HG03280 (cell line): ENCODE results near the gene PRR15L.

Source experiments
- ATAC-seq: cut with Tn5 transposase; IDR thresholded peaks from one replicate; pipeline ENCODE4 v1.9.1; 2021; ENCODE audit warnings: mild to moderate bottlenecking, moderate library complexity; ENCODE audit not compliant: unreplicated experiment

PRR15L gene

DNA sequence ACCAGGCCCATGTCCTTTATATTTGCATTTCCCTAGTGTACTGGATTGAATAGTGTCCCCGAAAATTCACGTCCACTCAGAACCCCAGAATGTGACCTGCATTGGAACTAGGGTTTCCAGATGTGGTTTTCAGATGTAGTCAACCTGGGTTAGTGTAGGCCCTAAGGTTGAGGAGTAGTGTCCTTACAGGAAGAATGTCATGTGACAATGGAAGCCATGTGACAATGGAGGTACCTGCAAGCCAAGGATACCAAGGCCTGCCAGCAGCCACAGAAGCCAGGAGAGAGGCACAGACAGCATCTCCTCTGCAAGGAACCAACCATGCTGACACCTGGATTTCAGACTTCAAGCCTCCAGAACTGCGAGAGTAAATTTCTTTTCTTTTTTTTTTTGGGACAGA is 5.2 kb upstream of the PRR15L start:
- no peak for ATAC-seq

DNA sequence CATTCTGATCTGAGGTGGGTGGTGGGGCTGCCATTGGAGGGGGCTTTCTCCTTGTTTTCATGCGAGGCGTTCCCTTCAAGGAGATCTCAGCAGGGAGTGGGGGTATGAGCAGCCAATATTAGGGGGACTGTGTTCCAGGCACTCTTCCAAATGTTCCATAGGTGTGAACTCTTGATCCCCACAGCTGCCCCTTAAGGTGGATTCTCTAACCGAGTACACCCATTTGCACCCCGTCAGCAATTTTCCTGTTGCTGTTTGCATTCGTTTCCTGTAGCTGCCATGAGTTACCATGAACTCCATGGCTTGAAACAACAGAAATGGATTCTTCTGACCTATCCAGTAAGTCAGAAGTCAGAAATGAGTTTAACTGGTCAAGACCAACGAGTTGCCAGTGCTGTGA is 3.7 kb upstream of the PRR15L start:
- ATAC-seq, result no peak

DNA sequence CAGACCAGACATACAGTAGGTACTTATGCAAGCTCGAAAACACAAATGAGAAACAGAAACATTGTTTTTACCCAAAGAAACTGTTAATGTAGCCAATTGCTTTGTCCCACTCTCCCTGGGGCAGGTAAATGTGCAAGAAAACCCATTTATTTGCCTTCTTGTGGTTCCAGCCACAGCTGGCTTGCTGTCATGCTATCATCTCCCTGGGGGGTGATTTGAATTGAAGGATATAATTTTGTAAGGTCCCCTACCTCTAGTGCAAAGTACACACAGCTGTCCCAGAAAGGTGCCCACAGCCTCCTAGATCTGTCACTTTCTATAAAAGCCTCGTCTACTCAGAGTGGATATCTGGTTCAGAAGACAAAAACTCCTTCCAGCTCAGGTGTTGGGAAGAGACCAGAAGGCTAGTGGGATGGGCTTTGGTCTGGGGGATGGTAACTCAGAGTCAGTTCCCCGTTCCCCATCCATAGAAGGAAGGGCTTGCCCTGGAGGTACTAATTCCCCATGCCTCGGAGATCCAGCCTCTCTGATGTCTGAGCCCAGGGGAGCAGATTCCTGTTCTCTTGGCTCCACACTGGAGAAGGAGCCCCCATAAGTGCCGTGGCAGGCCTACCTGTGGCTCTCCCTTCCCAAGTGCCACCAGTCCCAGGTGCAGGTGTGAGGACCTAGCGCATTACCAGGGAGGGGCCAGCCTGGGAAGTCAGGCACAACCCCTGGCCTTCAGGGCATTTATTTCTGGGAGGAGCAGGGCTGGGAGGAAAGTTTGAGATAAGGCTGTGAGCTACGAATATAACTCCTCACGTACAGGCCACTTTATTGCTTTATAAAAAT is 2.4 kb upstream of the PRR15L start:
- ATAC-seq, result no peak

DNA sequence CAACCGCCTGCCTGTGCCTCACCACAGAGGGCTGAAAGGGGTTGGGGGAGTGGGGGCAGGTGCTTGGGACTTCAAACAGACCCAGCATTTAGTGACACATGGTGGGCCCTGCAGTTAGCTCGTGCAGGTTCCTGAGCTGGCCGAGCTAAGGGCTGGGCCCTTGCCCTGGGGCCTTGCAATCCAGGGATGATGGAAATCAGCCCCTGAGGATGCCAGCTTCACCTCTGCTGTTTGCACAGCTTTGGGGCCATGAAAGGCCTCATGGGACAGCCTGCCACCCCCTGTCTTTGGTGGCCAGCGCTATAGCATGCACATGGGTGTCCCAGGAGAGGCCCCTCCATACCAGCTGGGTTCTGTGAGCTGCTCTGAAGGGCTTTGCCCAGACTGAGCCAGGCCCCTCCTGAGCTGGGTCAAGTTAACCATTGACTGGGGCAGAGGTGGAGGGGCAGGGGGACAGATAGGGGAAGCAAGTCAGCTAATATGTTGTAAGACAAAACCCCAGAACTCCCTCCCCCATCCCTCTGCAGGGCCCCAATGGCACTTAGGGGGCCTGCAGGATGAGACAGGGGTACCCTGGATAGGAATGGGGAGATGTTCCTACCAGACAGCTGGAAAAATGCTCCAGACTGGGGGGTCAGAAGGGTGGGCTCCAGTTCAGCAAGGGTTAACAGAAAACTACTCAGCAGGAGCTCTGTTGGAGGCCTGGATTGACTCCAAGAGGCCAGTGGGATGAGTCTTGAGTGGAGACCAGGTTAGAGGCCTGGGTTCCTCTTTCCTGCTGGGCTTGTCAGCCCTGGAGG is 692 bp downstream of the PRR15L start:
- no peak for ATAC-seq

DNA sequence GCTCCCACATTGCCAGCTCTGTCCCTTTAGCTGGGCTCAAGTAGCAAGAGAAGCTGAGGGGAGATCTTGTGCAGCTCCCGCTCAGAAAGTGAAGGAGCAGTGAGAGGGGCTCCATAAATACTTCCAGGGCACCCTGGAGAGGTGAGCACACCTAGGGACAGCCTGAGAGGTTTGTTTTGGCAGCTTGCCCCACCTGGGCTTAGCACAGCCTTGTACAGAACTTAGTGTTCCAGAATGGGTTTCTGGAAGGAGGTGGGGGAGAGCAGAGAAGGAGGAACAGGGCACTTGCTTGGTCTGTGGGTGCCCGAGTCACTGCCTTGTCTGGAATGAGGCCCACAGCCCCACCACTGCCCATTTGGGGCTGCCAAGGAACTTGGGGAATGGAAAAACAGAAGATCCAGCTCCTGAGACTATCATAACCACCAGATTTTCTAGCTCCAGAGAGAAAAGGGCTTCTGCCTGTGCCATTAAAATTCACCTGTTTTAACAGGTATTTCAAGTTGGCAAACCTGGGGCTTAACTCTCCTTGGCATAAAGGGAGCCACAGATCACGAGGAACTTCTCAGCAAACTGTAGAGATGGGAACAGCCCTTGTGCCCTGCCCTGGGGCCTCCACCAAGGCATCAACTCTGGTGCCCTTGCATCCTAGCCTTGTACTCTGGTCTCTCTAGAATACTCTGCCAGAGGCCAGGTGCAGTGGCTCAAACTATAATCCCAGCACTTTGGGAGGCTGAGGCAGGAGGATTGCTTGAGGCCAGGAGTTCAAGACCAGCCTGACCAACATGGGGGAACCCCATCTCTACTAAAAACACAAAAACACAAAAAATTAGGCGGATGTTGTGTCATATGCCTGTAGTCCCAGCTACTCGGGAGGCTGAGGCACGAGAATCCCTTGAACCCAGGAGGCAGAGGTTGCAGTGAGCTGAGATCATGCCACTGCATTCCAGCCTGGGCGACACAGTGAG is 1.9 kb downstream of the PRR15L start:
- ATAC-seq, result no peak

DNA sequence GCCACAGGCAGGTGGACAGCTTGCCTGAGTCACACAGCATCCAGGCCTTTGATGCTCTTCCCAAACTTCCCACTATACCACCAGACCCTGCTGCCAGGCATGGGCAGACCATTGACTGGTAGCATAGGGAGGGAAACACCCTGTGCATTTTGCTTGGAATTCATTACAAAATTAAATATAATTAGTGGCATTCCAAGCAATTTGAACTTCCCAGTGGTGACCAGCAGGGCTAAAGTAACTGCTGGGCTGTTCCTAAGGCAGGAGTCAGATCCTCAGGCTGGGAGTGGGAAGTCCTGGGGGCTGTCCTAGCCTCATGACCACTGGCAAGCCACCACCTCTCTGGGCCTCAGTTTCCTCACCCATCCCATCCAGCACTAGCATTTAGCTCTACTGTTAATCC is 3.8 kb downstream of the PRR15L start:
- no peak for ATAC-seq

DNA sequence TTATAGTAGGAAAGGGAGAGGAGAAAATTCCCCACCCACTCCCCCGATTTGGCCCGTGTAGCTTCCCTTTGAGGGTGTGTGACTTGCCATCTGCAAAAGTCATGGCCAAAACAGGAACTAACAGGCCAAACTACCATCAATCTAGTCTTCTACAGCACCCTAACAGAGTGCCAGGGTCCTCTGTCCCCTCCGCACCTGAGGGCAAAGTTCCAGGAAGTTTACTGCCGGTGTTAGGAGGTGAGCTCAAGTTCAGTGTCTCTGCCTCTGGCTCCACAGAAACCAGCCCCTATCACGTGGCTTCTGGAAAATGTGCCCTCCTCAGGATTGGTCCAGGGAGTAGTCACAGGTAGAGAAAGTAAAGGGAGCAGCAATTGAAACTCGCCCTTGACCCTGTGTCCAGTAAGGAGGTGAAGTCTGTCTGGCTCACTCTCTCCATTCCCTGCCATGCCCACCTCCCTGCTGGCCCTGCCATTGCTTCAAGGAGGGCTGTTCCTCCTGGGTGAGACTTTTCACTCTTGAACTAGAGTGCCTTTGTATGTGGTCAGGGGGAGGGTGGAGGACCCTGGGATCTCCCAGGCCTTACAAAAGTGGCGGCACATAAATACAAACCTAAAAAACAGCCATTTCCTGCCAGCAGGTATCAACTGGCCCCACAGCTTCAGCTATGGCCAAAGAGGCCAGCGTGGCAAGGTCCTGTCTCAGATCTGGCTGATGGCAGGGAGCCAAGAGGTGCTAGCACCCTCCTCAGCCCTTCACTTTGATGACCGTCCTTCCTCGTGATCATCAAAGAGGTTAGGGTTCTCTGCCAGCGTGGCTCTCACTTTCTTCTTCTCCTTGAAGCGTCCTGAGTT is 5.3 kb downstream of the PRR15L start:
- ATAC-seq, result no peak

DNA sequence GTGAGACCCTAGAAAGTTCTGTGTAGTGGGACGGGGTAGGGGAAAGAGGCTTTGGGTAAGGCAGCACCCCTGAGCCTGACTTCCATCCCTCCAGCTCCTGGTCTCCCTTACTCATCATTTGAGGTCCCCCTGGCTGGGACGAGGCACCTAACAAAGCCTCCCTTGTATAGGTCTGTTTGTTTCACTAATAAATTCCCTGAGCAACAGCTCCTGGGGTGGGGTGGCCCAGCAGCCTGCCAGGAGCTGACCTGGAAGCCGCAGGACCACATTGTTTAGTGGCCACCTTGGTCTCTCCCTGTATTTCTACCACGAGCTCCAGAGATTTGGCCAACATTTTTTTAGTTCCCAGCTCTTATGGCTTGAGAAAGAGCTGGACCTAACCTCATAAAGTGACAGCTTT is 7.2 kb downstream of the PRR15L start:
- ATAC-seq, result no peak

DNA sequence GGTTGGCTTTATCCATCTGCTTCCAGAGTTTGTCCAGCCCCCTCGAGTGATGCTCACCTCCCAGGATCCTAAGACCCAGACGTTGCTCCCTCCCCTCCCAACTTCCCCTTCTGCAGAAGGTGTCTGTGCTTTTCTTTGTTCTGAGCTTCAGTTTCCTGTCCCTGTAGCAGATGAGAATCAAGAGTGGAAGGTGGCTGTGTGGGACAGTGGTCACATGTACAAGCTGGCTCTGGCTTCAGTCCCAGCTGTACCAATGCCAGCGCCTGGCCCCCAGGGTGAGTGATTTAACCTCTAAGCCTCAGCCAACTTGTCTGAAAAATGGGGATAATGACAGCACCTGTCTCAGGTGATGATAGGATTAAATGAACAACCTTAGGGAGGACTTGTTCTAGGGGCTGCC is 7.7 kb downstream of the PRR15L start:
- ATAC-seq, result no peak

DNA sequence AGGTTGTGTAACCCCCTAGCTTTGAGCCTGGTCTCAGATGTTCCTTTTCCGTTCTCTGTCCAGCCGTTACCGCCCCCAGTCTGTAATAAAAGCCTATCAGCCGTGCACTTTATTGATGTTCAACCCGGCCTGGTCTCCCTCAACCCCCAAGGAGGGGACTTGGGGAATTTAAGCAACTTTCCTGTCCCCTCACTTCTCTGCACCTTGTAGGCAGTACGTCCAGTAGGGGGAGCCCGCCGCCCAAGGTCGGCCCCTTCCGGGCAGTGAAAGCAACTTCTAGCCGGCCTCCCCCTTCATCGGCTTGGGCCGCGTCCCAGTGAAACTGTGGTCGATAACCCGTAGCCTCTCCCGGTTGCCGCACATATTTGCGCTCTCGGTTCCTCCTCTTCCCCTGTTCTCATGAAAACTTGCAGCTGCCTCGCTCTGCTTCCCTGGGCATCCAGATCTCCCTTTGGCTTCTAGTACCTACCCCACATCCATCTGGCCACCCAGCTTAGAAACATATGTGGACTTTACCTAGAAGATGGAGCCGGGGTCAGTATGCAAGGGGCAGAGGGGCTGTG is 8.4 kb downstream of the PRR15L start:
- ATAC-seq, result no peak

DNA sequence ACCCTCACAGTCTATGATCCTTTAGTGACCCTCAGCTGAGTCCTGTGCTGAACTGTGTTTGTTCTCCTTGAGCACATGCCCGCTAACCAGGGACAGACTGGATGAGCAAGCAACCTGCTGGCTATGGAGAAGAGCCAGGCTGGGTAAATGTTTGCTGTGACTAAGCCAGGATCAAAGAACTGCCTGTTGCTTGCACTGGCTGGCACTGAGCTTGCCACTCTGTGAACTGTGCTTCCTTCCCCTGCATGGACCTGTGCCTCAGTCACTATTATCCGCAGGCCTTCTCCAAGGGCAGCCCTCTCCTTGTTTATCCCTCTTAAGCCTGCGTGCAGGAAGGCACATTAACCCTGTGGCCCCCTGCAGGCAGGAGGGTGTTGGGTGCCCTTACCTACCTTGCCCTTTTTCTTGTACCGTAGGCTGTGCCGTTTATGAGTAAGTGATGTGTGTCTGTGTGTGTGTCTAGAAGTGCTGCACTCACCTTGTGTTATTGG is 8.9 kb downstream of the PRR15L start:
- no peak for ATAC-seq

DNA sequence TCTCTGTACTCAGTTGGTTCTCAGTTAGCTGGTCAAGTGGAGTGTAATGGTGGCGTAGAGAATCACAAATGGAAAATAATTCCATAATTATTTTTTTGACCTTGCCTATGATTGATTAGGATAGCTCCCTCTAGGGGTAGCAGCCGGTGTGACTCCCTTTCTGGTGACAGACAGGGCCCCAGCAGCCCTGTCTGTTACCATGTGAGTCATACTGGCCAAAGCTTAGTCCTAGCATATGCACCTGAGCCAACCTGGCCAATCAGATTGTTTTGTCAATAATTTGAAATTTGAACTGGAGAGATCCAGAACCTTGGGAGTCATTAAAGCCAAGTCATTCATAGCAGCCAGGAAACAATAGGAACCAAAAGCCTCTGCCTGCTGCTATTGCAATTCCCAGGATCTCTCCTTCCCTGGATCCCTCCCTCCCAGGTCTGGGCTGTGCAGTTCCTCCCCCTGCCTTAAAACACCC is 10.7 kb downstream of the PRR15L start:
- peak; percentile 61 for ATAC-seq

DNA sequence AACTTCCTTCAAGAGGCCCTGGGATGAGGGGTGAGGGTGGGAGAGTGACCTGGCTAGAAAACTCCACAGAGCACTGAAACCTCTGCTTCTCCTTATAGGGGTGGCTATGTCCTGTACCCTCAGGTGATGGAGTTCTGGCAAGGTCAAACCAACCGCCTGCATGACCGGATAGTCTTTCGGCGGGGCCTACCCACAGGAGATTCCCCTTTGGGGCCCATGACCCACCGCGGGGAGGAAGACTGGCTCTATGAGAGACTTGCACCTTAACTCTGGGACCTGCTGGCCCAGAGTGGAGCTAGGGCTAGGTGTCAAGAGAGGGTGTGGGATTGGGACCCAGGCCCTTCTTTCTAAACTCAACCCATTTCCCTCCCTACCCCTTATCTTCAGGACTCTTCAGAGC is 11.2 kb downstream of the PRR15L start:
- no peak for ATAC-seq

DNA sequence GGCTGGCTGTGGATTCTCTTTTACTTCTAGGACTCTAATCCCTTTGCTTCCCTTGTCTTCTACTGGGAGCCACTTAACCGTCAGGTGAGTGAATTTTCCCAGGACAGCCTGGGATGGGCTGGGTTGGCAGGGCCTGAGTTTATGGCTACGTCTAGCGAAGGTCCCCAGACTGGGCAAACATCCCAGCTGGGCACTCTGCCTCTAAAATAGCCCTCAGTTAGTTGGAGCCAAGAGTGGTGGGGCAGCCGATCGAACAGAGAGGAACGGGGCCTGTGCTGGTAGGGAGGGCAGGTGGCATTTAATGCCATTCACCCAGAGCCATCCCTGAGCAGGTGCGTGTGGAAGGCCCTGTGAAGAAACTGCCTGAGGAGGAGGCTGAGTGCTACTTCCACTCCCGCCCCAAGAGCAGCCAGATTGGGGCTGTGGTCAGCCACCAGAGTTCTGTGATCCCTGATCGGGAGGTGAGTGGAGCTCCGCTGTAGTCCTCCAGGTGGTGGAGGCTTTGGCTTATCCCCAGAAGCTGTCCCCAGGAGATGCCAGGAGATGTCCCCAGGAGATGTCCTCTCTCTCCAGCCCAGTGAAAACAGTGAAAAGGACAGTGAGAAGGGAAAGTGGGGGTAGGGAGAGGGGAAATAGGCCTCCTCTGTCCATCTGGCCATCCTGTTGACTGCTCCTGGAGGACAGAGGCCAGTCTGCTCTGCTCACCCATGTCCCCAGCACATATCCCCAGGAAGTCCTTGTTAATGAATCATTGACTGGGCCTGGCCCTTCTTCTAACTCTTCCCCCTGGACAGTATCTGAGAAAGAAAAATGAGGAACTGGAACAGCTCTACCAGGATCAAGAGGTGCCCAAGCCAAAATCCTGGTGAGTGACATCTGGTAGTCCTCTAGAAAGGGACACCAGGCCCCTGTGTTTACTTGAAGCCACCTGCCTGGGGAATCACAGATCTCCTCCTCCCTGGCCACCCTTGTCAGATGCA is 11.9 kb downstream of the PRR15L start:
- no peak for ATAC-seq

DNA sequence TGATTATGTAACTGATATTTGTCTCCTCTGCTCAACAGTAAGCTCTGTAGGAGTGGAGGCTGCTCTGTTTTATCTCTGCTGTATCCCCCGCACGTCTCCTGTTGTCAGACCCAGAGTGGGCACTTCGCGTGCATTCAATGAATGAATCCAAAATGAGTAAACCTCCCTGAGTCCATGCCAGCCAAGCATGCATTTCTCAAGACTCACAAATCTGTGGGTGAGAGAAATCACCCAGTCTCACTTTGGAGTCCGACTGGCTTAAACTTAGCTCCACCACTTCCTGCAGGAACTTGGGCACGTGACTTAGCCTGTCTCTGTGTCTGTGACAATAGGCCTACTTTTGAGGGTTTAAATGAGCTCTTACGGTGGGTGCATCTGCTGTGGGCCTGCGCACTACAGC is 12.6 kb downstream of the PRR15L start:
- ATAC-seq, result no peak

DNA sequence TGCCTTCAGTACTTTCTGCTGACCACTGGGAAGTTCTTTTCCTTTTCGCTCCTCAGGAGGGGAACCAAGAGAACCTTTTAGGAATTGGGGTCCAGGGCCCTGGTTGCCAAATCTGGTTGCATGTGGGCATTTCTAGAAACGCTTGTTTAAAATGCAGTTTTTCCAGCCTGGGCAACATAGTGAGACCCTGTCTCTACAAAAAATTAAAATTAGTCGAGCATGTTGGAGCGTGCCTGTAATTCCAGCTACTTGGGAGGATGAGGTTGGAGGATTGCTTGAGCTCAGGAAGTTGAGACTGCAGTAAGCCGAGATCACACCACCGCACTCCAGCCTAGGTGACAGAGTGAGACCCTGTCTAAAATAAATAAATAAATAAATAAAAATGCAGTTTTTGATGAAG is 15.1 kb downstream of the PRR15L start:
- ATAC-seq, result no peak

DNA sequence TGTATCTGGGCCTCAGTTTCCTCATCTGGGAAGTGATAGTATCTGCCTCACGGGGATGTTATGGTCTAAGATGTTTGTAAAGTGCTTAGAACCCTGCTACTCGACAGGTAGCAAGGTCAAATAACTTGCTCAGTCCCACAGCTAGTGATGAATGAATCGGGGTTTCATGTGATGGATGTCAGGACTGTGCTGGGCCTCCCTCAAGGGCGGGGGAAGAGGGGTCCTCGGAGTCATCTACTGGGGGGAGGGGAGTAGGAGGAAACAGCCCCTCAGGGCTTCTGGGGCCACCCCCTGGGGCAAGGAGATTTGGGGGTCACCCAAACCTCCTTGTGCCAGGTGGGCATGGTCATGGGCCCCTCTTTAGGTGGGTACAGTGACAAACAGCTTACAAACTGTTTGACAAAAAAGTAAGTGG is 15.6 kb downstream of the PRR15L start:
- ATAC-seq, result no peak
